ENCODE data around the gene RYR1.

DNA sequence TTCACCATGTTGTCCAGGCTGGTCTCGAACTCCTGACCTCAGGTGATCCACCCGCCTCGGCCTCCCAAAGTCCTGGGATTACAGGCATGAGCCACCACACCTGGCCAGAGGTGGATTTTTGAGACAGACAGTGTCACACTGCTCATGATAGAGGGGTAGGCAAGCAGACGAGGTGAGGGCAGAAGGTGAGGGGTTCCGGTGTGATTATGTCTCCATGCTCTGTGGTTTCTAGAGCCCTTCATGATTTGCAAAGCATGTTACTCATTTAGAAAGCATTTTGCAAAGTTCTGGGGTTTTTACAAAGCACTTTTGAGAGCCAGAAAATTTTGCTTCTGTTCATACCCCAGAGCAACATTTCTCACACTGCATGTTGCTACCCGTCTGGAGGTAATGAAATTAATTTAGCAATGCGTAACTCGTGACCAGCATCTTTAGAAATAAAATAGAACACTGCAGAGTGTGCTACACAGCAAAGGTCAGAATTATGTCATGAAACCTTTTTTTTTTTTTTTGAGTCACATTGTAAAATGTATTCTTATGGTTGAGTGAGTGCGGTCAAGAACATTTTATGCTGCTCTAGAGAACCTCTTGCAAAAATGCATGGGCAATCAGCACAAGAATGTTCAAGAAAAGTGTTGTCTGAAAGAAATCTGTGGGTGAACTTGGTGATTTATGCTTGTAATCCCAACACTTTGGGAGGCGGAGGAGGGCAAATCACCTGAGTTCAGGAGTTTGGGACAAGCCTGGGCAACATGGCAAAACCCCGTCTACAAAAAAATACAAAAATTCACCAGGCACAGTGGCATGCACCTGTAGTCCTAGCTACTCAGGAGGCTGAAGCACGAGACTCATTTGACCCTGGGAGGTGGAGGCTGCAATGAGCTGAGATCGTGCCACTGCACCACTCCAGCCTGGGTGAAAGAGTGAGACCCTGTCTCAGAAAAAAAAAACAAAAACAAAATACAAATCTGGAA is 126.2 kb downstream of the RYR1 start:
- TF ChIP-seq, protein P1, sequence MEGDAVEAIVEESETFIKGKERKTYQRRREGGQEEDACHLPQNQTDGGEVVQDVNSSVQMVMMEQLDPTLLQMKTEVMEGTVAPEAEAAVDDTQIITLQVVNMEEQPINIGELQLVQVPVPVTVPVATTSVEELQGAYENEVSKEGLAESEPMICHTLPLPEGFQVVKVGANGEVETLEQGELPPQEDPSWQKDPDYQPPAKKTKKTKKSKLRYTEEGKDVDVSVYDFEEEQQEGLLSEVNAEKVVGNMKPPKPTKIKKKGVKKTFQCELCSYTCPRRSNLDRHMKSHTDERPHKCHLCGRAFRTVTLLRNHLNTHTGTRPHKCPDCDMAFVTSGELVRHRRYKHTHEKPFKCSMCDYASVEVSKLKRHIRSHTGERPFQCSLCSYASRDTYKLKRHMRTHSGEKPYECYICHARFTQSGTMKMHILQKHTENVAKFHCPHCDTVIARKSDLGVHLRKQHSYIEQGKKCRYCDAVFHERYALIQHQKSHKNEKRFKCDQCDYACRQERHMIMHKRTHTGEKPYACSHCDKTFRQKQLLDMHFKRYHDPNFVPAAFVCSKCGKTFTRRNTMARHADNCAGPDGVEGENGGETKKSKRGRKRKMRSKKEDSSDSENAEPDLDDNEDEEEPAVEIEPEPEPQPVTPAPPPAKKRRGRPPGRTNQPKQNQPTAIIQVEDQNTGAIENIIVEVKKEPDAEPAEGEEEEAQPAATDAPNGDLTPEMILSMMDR (IDR thresholded peaks at IDR 0.05) = no peak
- TF ChIP-seq POLR2A (IDR thresholded peaks at IDR 0.05) = no peak

Measured in right lobe of liver (tissue), 4 donors.